ENCODE measurements around the gene EFHD1. TPM values are rescaled to one million over a fixed set of nuclear protein-coding genes. Genes with fewer than 3 reads are reported as not detected.

EFHD1 gene
- total and polyA plus RNA-seq, 2 of the 13 experiments (the other 11 are each of a cell fraction or from before 2014, with no cell fraction given): 0.09 TPM; not detected in 1

- WGBS (ENCODE audit: low lambda C conversion rate): 61% methylated on average over 1 of the region's 1 CpG
- in situ Hi-C loops (cut with HindIII; ENCODE audit: extremely low pct_ligation_motif_present, low pct_unique_long_range_greater_than_20kb): no loop called here
- POLR2A ChIA-PET: no interaction called here
- no peak for FAIRE-seq
- CTCF ChIA-PET (ENCODE audit: low intra/inter-chr PET ratio, low total read pairs): no interaction called here
- ATAC-seq: no peak
- Histone ChIP-seq H3K4me3 (replicated peaks in 1 of 3; ENCODE audit: insufficient read depth in 1 of 3, low read depth in 2 of 3, low read length in 3 of 3) (no peak overlapping the region), H3K9me3 (ENCODE audit: low read length) (no peaks in the 10 kb centered on the region), H3K36me3 (replicated peaks in 1 of 2; ENCODE audit: control insufficient read depth in 1 of 2, insufficient read depth in 2 of 2, low read length in 2 of 2) (no peaks in the 10 kb centered on the region), H3K9ac (ENCODE audit: insufficient read depth, low read depth, low read length) (no peak overlapping the region), H3K27me3 (ENCODE audit: control insufficient read depth in 1 of 2, insufficient read depth in 2 of 2, low read length in 2 of 2) (no peaks in the 10 kb centered on the region), H3K79me2 (ENCODE audit: insufficient read depth, low read length) (no peaks in the 10 kb centered on the region), H4K20me1 (ENCODE audit: insufficient read depth, low read length) (no peaks in the 10 kb centered on the region), H3K27ac (ENCODE audit: extremely low read length, insufficient read depth, low read length) (no peak overlapping the region), H3K4me1 (ENCODE audit: insufficient read depth, low read length) (no peaks in the 10 kb centered on the region), H3K4me2 (ENCODE audit: low read depth, low read length) (no peak overlapping the region), H2AFZ (ENCODE audit: low read length) (no peak overlapping the region)
- no peak for DNase-seq (ENCODE audit: low spot score)
- intact Hi-C loops (cut with micrococcal nuclease; ENCODE audit: unreplicated experiment): no loop called here
- BruUV-seq (replicated peaks): no TSS peak
- TF ChIP-seq ZNF546 (CRISPR knock-in tag; conservative IDR thresholded peaks at IDR 0.05) (no peak), AGO1 (IDR thresholded peaks at IDR 0.05; ENCODE audit: low read depth, low read length, poor library complexity, severe bottlenecking) (no peak), ZNF7 (CRISPR knock-in tag; IDR thresholded peaks at IDR 0.05) (no peak), FOXA3 (CRISPR knock-in tag; IDR thresholded peaks at IDR 0.05) (no peak), CHCHD3 (CRISPR knock-in tag; IDR thresholded peaks at IDR 0.05) (no peak), GLMP (CRISPR knock-in tag; IDR thresholded peaks at IDR 0.05; ENCODE audit: borderline replicate concordance) (no peak), TCF7L2 (IDR thresholded peaks at IDR 0.05; ENCODE audit: low read depth, low read length) (no peak), ZMYM3 (CRISPR knock-in tag; IDR thresholded peaks at IDR 0.05) (no peak), ZNF34 (CRISPR knock-in tag; IDR thresholded peaks at IDR 0.05; ENCODE audit: borderline replicate concordance) (no peak), GATAD1 (CRISPR knock-in tag; IDR thresholded peaks at IDR 0.05) (no peak), XBP1 (CRISPR knock-in tag; IDR thresholded peaks at IDR 0.05) (no peak)
- TF ChIP-seq, protein P1, sequence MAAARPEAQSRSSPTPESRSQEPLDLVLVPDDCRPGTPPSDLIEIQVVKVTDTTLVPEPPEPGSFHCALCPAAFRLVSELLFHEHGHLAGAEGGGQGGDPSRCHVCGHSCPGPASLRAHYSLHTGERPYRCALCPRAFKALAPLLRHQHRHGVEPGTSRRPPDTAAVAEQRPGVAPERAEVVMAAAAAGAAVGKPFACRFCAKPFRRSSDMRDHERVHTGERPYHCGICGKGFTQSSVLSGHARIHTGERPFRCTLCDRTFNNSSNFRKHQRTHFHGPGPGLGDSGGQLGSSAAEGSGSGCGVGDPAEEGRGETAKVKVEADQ (CRISPR knock-in tag; IDR thresholded peaks at IDR 0.05; ENCODE audit: borderline replicate concordance): no peak
- TF ChIP-seq, protein P2, sequence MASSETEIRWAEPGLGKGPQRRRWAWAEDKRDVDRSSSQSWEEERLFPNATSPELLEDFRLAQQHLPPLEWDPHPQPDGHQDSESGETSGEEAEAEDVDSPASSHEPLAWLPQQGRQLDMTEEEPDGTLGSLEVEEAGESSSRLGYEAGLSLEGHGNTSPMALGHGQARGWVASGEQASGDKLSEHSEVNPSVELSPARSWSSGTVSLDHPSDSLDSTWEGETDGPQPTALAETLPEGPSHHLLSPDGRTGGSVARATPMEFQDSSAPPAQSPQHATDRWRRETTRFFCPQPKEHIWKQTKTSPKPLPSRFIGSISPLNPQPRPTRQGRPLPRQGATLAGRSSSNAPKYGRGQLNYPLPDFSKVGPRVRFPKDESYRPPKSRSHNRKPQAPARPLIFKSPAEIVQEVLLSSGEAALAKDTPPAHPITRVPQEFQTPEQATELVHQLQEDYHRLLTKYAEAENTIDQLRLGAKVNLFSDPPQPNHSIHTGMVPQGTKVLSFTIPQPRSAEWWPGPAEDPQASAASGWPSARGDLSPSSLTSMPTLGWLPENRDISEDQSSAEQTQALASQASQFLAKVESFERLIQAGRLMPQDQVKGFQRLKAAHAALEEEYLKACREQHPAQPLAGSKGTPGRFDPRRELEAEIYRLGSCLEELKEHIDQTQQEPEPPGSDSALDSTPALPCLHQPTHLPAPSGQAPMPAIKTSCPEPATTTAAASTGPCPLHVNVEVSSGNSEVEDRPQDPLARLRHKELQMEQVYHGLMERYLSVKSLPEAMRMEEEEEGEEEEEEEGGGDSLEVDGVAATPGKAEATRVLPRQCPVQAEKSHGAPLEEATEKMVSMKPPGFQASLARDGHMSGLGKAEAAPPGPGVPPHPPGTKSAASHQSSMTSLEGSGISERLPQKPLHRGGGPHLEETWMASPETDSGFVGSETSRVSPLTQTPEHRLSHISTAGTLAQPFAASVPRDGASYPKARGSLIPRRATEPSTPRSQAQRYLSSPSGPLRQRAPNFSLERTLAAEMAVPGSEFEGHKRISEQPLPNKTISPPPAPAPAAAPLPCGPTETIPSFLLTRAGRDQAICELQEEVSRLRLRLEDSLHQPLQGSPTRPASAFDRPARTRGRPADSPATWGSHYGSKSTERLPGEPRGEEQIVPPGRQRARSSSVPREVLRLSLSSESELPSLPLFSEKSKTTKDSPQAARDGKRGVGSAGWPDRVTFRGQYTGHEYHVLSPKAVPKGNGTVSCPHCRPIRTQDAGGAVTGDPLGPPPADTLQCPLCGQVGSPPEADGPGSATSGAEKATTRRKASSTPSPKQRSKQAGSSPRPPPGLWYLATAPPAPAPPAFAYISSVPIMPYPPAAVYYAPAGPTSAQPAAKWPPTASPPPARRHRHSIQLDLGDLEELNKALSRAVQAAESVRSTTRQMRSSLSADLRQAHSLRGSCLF (CRISPR knock-in tag; IDR thresholded peaks at IDR 0.05; ENCODE audit: borderline replicate concordance): no peak
- TF ChIP-seq, protein P3, sequence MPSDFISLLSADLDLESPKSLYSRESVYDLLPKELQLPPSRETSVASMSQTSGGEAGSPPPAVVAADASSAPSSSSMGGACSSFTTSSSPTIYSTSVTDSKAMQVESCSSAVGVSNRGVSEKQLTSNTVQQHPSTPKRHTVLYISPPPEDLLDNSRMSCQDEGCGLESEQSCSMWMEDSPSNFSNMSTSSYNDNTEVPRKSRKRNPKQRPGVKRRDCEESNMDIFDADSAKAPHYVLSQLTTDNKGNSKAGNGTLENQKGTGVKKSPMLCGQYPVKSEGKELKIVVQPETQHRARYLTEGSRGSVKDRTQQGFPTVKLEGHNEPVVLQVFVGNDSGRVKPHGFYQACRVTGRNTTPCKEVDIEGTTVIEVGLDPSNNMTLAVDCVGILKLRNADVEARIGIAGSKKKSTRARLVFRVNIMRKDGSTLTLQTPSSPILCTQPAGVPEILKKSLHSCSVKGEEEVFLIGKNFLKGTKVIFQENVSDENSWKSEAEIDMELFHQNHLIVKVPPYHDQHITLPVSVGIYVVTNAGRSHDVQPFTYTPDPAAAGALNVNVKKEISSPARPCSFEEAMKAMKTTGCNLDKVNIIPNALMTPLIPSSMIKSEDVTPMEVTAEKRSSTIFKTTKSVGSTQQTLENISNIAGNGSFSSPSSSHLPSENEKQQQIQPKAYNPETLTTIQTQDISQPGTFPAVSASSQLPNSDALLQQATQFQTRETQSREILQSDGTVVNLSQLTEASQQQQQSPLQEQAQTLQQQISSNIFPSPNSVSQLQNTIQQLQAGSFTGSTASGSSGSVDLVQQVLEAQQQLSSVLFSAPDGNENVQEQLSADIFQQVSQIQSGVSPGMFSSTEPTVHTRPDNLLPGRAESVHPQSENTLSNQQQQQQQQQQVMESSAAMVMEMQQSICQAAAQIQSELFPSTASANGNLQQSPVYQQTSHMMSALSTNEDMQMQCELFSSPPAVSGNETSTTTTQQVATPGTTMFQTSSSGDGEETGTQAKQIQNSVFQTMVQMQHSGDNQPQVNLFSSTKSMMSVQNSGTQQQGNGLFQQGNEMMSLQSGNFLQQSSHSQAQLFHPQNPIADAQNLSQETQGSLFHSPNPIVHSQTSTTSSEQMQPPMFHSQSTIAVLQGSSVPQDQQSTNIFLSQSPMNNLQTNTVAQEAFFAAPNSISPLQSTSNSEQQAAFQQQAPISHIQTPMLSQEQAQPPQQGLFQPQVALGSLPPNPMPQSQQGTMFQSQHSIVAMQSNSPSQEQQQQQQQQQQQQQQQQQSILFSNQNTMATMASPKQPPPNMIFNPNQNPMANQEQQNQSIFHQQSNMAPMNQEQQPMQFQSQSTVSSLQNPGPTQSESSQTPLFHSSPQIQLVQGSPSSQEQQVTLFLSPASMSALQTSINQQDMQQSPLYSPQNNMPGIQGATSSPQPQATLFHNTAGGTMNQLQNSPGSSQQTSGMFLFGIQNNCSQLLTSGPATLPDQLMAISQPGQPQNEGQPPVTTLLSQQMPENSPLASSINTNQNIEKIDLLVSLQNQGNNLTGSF (CRISPR knock-in tag; IDR thresholded peaks at IDR 0.05): no peak
These were observed 39.2 kb downstream of the EFHD1 start for GRCh38 chr2:232672588-232672987.

All from HepG2 (cell line).